H1 (cell line): ENCODE measurements around the gene UBE2D2.

Experiments used
- CHD2 ChIP-seq: IDR thresholded peaks from 2 replicates; pipeline ENCODE4 v1.6.1; 2012; ENCODE audit warnings: low read length, improper control_type of control experiment
- EGR1 ChIP-seq: IDR thresholded peaks from 2 replicates; pipeline ENCODE4 v1.6.1; 2011; ENCODE audit warnings: low read depth, low read length, borderline replicate concordance
- KDM1A ChIP-seq: fragments of 200-600, 300-600 bp; sonication (generic); IDR thresholded peaks from 2 replicates; pipeline ENCODE4 v1.7.1; 2016; ENCODE audit warnings: mild to moderate bottlenecking, low read length, borderline replicate concordance
- MAFK ChIP-seq: IDR thresholded peaks from 2 replicates; pipeline ENCODE4 v1.6.1; 2012; ENCODE audit warnings: low read depth, mild to moderate bottlenecking, improper control_type of control experiment, low read length
- PHF8 ChIP-seq: fragments of 200-600 bp; sonication (generic); conservative IDR thresholded peaks from 2 replicates; pipeline ENCODE4 v1.7.1; 2012; ENCODE audit warnings: low read depth, mild to moderate bottlenecking, inconsistent platforms, low read length, moderate library complexity
- POLR2A ChIP-seq, 2 experiments: IDR thresholded peaks; 1 replicate in 1 of 2; 2 replicates in 1 of 2; pipeline ENCODE4 v1.6.1; 2011; ENCODE audit warnings: low read depth in 2 of 2, low read length in 2 of 2, mild to moderate bottlenecking in 2 of 2; ENCODE audit errors: control extremely low read depth in 1 of 2
- RAD21 ChIP-seq, 2 experiments: IDR thresholded peaks in 1 of 2; conservative IDR thresholded peaks in 1 of 2; 2 replicates each; pipeline ENCODE4 v1.6.1; 2011; ENCODE audit warnings: low read depth in 2 of 2, low read length in 2 of 2, improper control_type of control experiment in 1 of 2, inconsistent platforms in 1 of 2, mild to moderate bottlenecking in 1 of 2, moderate library complexity in 1 of 2
- RXRA ChIP-seq: IDR thresholded peaks from 2 replicates; pipeline ENCODE4 v1.6.1; 2011; ENCODE audit warnings: low read depth, mild to moderate bottlenecking, low read length, moderate library complexity; ENCODE audit not compliant: insufficient read depth
- ZNF274 ChIP-seq: IDR thresholded peaks from 2 replicates; pipeline ENCODE4 v1.7.0; 2012; ENCODE audit warnings: low read length, borderline replicate concordance; ENCODE audit errors: extremely low read depth
- TF ChIP-seq, protein P1 (sequence below), 3 experiments: IDR thresholded peaks; 1 replicate in 2 of 3; 2 replicates in 1 of 3; pipeline versions ENCODE4 v1.5.1 to v1.6.1; 2011; ENCODE audit warnings: low read length in 3 of 3, mild to moderate bottlenecking in 3 of 3, inconsistent platforms in 2 of 3, low read depth in 1 of 3, moderate library complexity in 1 of 3; ENCODE audit not compliant: insufficient read depth in 1 of 3; ENCODE audit errors: control extremely low read depth in 1 of 3

DNA sequence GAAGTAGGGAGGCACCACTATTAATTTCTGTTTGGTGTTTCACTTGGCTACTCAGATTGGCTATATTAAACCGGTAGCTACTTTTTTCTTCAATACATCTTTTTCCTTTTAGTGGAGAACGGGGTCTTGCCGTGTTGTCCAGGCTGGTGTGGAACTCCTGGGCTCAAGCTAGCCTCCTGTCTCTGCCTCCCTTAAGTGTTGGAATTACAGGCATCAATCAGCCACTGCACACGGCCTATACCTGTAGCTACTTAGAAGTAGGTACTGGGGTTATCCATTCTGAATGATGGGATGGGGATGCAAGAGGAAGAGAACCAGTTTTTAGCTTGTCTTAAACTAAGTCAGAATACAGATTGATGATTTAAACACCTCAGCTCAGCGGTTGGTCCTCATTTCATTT, 1.7 kb downstream of the UBE2D2 start:
- TF ChIP-seq RAD21 (IDR thresholded peaks at IDR 0.05 in 1 of 2, conservative IDR thresholded peaks at IDR 0.05 in 1 of 2; ENCODE audit: low read depth in 2 of 2, low read length in 2 of 2) (no peak), MAFK (no peak), POLR2A (IDR thresholded peaks at IDR 0.05; ENCODE audit: control extremely low read depth in 1 of 2, low read depth in 2 of 2, low read length in 2 of 2) (no peak), KDM1A (no peak), EGR1 (no peak), RXRA (no peak), PHF8 (no peak), CHD2 (no peak), ZNF274 (no peak)
- TF ChIP-seq, protein P1, sequence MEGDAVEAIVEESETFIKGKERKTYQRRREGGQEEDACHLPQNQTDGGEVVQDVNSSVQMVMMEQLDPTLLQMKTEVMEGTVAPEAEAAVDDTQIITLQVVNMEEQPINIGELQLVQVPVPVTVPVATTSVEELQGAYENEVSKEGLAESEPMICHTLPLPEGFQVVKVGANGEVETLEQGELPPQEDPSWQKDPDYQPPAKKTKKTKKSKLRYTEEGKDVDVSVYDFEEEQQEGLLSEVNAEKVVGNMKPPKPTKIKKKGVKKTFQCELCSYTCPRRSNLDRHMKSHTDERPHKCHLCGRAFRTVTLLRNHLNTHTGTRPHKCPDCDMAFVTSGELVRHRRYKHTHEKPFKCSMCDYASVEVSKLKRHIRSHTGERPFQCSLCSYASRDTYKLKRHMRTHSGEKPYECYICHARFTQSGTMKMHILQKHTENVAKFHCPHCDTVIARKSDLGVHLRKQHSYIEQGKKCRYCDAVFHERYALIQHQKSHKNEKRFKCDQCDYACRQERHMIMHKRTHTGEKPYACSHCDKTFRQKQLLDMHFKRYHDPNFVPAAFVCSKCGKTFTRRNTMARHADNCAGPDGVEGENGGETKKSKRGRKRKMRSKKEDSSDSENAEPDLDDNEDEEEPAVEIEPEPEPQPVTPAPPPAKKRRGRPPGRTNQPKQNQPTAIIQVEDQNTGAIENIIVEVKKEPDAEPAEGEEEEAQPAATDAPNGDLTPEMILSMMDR (IDR thresholded peaks at IDR 0.05; ENCODE audit: control extremely low read depth in 1 of 3, insufficient read depth in 1 of 3, low read depth in 1 of 3, low read length in 3 of 3), result no peak
